Prostate gland (tissue), 2 donors: ENCODE data around the gene WDR1. TPM values are rescaled to one million over a fixed set of nuclear protein-coding genes. Genes with fewer than 3 reads are reported as not detected.

Source experiments
- DNase-seq: peaks from one replicate; pipeline ENCODE4 v3.0.0-alpha.2; 2019; ENCODE audit warnings: low spot score
- H3K27ac ChIP-seq, 2 donors: fragments of 200-600 bp; sonication (generic); 2 replicates each; pipeline ENCODE4 v1.5.1; 2017 to 2019
- H3K27me3 ChIP-seq: fragments of 200-600 bp; sonication (generic); replicated peaks from 2 replicates; pipeline ENCODE4 v1.5.1; 2019; ENCODE audit not compliant: insufficient read depth
- H3K36me3 ChIP-seq, 2 donors: fragments of 200-600 bp; sonication (generic); 1 replicate in 1 of 2; 2 replicates in 1 of 2; pipeline versions ENCODE4 v1.5.1 to v1.8.1; 2017 to 2019
- H3K4me1 ChIP-seq: fragments of 200-600 bp; sonication (generic); replicated peaks from 2 replicates; pipeline ENCODE4 v1.5.1; 2019
- H3K4me3 ChIP-seq, 2 donors: fragments of 200-600 bp; sonication (generic); 2 replicates each; pipeline ENCODE4 v1.5.1; 2017 to 2019
- H3K9me3 ChIP-seq: fragments of 200-600 bp; sonication (generic); 2 replicates; pipeline ENCODE4 v1.5.1; 2017
- CTCF ChIP-seq, 4 experiments: fragments of 200-600 bp in 2 of 4; fragments of 450-650 bp in 2 of 4; sonication (generic) in 2 of 4; IDR thresholded peaks; 1 replicate in 3 of 4; 2 replicates in 1 of 4; pipeline ENCODE4 v1.5.1; 2016 to 2019; ENCODE audit warnings: antibody characterized with exemption in 4 of 4, mild to moderate bottlenecking in 2 of 4, moderate library complexity in 2 of 4
- POLR2A ChIP-seq: fragments of 450-650 bp; IDR thresholded peaks from one replicate; pipeline ENCODE4 v1.6.1; 2016; ENCODE audit warnings: antibody characterized with exemption, mild to moderate bottlenecking
- POLR2AphosphoS5 ChIP-seq: sonication (generic); formaldehyde crosslinking; IDR thresholded peaks from one replicate; pipeline ENCODE4 v1.6.1; 2017; ENCODE audit warnings: antibody characterized with exemption
- WGBS: methylation state at CpG from one replicate; pipeline ENCODE4 v1.1.5; 2018; 5-methylcytosine and 5-hydroxymethylcytosine counted together
- intact Hi-C: fragments of 100-400 bp; cut with DNase I; formaldehyde crosslinking; loops from one replicate; pipeline ENCODE4 v1.14.2; 2022
- total RNA-seq, 2 donors: library from RNA; depleted of rRNA; stranded (reverse); fragments of >200 nt; gene quantifications; one replicate each; pipeline ENCODE4 v1.1.0, GENCODE V29; 2016

The WDR1 gene
- total RNA-seq, 2 donors from 2014 or later: 127 to 171 TPM

GRCh38 chr4:10115271-10115796, 1.3 kb downstream of the WDR1 start:
- TF ChIP-seq CTCF (IDR thresholded peaks at IDR 0.05) (no peak), POLR2A (no peak), POLR2AphosphoS5 (no peak)
- Histone ChIP-seq H3K9me3 (no peaks in the 10 kb centered on the region), H3K4me3 (peak overlapping the region; percentile 76 to 78), H3K4me1 (peaks cover 16% of the 10 kb centered on the region), H3K27me3 (no peaks in the 10 kb centered on the region), H3K36me3 (no peaks in the 10 kb centered on the region), H3K27ac (peak overlapping the region; percentile 92)
- DNase-seq: no peak
- intact Hi-C loops: loop anchor here (5.0 kb wide), 1 partner anchor 38 kb away; no protein-coding TSS in a partner anchor
- 25% methylated on average over 15 of the region's 15 CpGs for WGBS

- H3K9me3 ChIP-seq: no peaks in the 10 kb centered on the region
- peak overlapping the region in 1 of 2 donors; percentile 78 for H3K4me3 ChIP-seq
- intact Hi-C loops: loop anchor here (5.0 kb wide), 1 partner anchor 37 kb away; no protein-coding TSS in a partner anchor
- no peak overlapping the region for H3K27ac ChIP-seq
- no peaks in the 10 kb centered on the region for H3K27me3 ChIP-seq
- TF ChIP-seq POLR2A (no peak), CTCF (IDR thresholded peaks at IDR 0.05) (no peak), POLR2AphosphoS5 (no peak)
- peaks cover 17% of the 10 kb centered on the region for H3K4me1 ChIP-seq
- H3K36me3 ChIP-seq: no peaks in the 10 kb centered on the region
- no peak for DNase-seq
- 73% methylated on average over 7 of the region's 7 CpGs for WGBS
These were observed 2.0 kb downstream of the WDR1 start for GRCh38 chr4:10114607-10115006.

DNA sequence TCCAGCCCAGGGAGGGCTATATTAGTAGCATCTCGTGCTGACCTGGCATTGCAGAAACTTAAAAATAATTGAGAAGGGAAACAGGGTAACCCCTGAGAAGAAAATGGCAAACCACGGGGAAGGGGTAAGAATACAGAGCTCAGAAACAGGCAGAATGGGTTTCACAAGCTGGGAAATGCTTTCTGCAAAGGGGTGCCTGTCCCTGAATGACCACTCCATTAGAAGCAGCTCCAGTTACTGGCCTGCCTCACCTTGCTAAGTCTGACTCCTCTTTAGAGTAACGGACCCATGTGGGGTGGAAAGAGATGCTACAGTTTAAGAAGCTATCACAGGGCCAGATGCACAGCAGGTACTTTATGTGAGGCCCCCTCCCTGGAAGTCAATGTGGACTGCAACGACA, 2.5 kb downstream of the WDR1 start:
- Histone ChIP-seq H3K4me3 (no peak overlapping the region), H3K4me1 (peaks cover 21% of the 10 kb centered on the region), H3K36me3 (no peaks in the 10 kb centered on the region), H3K27ac (no peak overlapping the region), H3K9me3 (no peaks in the 10 kb centered on the region), H3K27me3 (no peaks in the 10 kb centered on the region)
- 77% methylated on average over 4 of the region's 4 CpGs for WGBS
- DNase-seq: no peak
- no peak for TF ChIP-seq POLR2A
- intact Hi-C loops: no loop called here

GRCh38 chr4:10113362-10114047, 3.1 kb downstream of the WDR1 start:
- Histone ChIP-seq H3K4me3 (no peak overlapping the region), H3K27ac (no peak overlapping the region), H3K4me1 (peaks cover 23% of the 10 kb centered on the region), H3K36me3 (no peaks in the 10 kb centered on the region), H3K27me3 (no peaks in the 10 kb centered on the region), H3K9me3 (no peaks in the 10 kb centered on the region)
- intact Hi-C loops: no loop called here
- DNase-seq: no peak
- 74% methylated on average over 12 of the region's 12 CpGs for WGBS
- TF ChIP-seq POLR2A (no peak), CTCF (IDR thresholded peaks at IDR 0.05) (no peak), POLR2AphosphoS5 (no peak)

GRCh38 chr4:10112658-10113284, 3.8 kb downstream of the WDR1 start:
- Histone ChIP-seq H3K4me3 (no peak overlapping the region), H3K9me3 (no peaks in the 10 kb centered on the region), H3K4me1 (peaks cover 30% of the 10 kb centered on the region), H3K27me3 (no peaks in the 10 kb centered on the region), H3K36me3 (no peaks in the 10 kb centered on the region), H3K27ac (peak overlapping the region in 1 of 2 donors; percentile 7)
- DNase-seq: no peak
- TF ChIP-seq CTCF (IDR thresholded peaks at IDR 0.05): no peak
- no peak for TF ChIP-seq POLR2AphosphoS5
- TF ChIP-seq POLR2A: no peak
- 91% methylated on average over 16 of the region's 16 CpGs for WGBS
- intact Hi-C loops: no loop called here
